ENCODE measurements around the gene SUCO.

SUCO gene

DNA sequence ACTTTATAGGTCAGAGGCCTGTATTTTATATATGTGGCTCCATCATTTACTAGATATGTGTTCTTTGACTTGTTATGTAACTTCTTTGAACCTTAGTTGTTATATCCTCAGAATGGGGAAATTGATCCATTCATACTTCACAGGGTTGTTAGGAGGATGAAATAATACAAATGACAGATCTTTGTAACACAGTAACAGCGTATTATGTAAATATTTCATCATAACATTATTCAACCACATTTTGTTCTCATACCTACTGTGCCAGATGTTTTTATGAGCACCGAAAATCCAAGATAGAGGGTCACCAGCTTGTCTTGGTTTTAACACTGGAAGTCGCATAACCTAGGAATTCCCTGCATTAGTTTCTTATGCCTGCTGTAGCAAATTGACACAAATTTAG is 3.3 kb downstream of the SUCO start:
- peaks cover 6% of the 10 kb centered on the region for H3K4me1 ChIP-seq (ENCODE audit: control insufficient read depth, insufficient read depth, low read length)
- H3K4me3 ChIP-seq (ENCODE audit: insufficient read depth, low read depth, low read length): no peak overlapping the region
- no peaks in the 10 kb centered on the region for H3K36me3 ChIP-seq (ENCODE audit: control insufficient read depth, insufficient read depth, low read length)
- WGBS, 2 experiments: 90 to 95% methylated on average over 3 of the region's 3 CpGs
- H3K27me3 ChIP-seq (ENCODE audit: control insufficient read depth, insufficient read depth, low read length, poor library complexity, severe bottlenecking): peaks cover 3% of the 10 kb centered on the region
- H3K9me3 ChIP-seq (ENCODE audit: control insufficient read depth, low read length): no peaks in the 10 kb centered on the region
- no peak overlapping the region for H3K27ac ChIP-seq (ENCODE audit: insufficient read depth, low read depth, low read length, poor library complexity, severe bottlenecking)

DNA sequence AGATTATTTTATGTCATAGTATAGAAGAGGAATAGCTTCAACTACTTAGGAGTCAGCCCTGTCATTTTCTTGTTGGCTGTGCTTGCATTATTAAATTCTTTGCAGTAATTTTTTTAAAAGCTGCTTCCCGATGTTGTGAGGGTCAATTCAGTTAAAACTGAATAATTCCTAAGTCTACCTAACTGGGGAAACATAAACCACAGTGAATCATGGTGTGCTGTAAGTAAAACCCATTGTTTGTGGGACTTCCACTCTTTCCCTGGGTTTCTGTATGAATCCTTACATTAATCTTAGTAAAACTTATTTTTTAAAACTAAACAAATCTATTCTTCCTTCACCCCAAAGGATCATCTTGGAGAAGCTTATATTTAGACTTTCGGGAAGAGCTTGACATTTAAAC is 4.4 kb downstream of the SUCO start:
- Histone ChIP-seq H3K4me1 (ENCODE audit: control insufficient read depth, insufficient read depth, low read length) (peaks cover 8% of the 10 kb centered on the region), H3K9me3 (ENCODE audit: control insufficient read depth, low read length) (no peaks in the 10 kb centered on the region), H3K27me3 (ENCODE audit: control insufficient read depth, insufficient read depth, low read length, poor library complexity, severe bottlenecking) (no peaks in the 10 kb centered on the region), H3K36me3 (ENCODE audit: control insufficient read depth, insufficient read depth, low read length) (no peaks in the 10 kb centered on the region), H3K4me3 (ENCODE audit: insufficient read depth, low read depth, low read length) (no peak overlapping the region), H3K27ac (ENCODE audit: insufficient read depth, low read depth, low read length, poor library complexity, severe bottlenecking) (no peak overlapping the region)
- WGBS, 2 experiments: 88 to 92% methylated on average over 2 of the region's 2 CpGs

DNA sequence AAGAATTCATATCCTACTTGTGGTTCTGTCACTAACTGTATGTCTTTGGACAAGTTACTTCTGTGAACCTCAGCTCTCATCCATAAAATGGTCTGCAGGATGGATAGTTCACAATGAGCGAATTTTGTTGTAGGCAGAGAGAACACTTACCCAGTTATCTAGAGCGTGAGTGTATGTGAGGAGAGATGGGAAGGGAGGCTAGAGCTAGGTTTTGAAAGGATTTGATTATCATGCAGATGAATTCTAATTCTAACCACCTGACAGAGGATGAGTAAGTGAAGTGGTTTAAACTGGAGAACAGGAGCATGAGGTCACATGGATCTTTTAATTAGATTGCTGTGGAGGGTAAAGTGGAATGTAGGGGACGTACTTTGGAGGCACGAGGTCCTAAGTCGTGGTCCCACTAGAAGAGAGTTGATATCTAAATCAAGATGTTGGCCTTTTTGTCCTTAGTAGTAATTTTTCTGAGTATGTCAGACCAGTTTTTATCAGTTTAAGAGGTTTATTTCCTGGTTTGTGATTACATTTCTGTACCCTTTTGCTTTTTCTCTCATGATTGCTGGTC is 5.0 kb downstream of the SUCO start:
- H3K9me3 ChIP-seq (ENCODE audit: control insufficient read depth, low read length): no peaks in the 10 kb centered on the region
- H3K4me3 ChIP-seq (ENCODE audit: insufficient read depth, low read depth, low read length): no peak overlapping the region
- H3K27me3 ChIP-seq (ENCODE audit: control insufficient read depth, insufficient read depth, low read length, poor library complexity, severe bottlenecking): no peaks in the 10 kb centered on the region
- H3K27ac ChIP-seq (ENCODE audit: insufficient read depth, low read depth, low read length, poor library complexity, severe bottlenecking): no peak overlapping the region
- 44% methylated on average over 5 of the region's 5 CpGs for WGBS, 2 experiments
- no peaks in the 10 kb centered on the region for H3K36me3 ChIP-seq (ENCODE audit: control insufficient read depth, insufficient read depth, low read length)
- H3K4me1 ChIP-seq (ENCODE audit: control insufficient read depth, insufficient read depth, low read length): peaks cover 12% of the 10 kb centered on the region

DNA sequence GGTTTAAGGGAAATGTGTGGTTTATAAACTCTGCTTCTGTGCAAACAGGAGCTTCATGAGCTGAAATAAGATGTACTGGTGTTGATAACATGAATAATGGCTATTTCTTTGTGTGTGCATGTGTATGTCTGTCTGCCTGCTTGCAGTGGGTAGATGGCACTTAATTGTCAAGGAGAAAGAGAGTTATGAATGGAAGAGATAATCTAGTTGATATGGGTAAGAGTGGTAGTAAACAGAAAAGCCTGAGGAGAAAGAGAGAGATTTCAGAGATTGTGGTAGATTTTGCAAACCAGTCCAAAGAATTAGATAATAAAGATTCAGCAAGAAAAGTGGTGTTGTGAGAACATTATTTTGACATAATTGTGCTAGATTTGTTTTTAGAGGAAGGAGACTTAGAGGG is 7.7 kb downstream of the SUCO start:
- Histone ChIP-seq H3K4me3 (ENCODE audit: insufficient read depth, low read depth, low read length) (no peak overlapping the region), H3K27ac (ENCODE audit: insufficient read depth, low read depth, low read length, poor library complexity, severe bottlenecking) (no peak overlapping the region), H3K36me3 (ENCODE audit: control insufficient read depth, insufficient read depth, low read length) (no peaks in the 10 kb centered on the region), H3K27me3 (ENCODE audit: control insufficient read depth, insufficient read depth, low read length, poor library complexity, severe bottlenecking) (no peaks in the 10 kb centered on the region), H3K9me3 (ENCODE audit: control insufficient read depth, low read length) (no peaks in the 10 kb centered on the region), H3K4me1 (ENCODE audit: control insufficient read depth, insufficient read depth, low read length) (peaks cover 18% of the 10 kb centered on the region)

DNA sequence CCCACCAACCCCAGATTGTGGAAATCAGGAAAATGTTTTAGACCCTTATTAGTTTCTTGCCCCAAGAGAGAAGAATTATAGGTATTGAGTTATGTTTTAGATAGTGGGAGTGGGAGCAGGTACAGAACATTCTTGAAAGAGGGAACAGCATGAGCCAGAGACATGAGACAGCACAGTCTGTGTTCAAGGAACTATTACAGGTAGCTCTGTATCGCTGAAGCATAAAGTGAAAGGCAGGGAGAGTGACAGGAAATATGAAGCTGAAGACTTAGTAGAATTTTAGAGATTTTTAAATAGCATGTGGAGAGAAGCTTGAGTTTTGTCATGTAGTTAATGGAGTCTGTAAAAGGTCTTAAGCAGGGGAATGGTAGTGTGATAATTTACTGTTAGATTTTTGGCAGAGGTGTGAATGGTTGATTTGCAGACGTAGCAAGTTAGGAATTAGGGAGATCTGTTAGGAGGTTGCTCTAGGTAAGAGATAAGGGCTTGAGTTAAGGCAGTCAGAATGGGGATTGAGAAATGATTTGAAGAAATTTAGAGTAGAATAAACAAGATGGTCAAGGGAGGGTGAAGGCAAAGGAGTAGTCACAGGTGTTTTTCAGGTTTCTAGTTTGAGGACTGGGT is 11.6 kb downstream of the SUCO start:
- H3K27ac ChIP-seq (ENCODE audit: insufficient read depth, low read depth, low read length, poor library complexity, severe bottlenecking): no peak overlapping the region
- peaks cover 20% of the 10 kb centered on the region for H3K4me1 ChIP-seq (ENCODE audit: control insufficient read depth, insufficient read depth, low read length)
- 89 to 93% methylated on average over 2 of the region's 2 CpGs for WGBS, 2 experiments
- no peaks in the 10 kb centered on the region for H3K36me3 ChIP-seq (ENCODE audit: control insufficient read depth, insufficient read depth, low read length)
- H3K4me3 ChIP-seq (ENCODE audit: insufficient read depth, low read depth, low read length): no peak overlapping the region
- H3K27me3 ChIP-seq (ENCODE audit: control insufficient read depth, insufficient read depth, low read length, poor library complexity, severe bottlenecking): no peaks in the 10 kb centered on the region
- no peaks in the 10 kb centered on the region for H3K9me3 ChIP-seq (ENCODE audit: control insufficient read depth, low read length)

DNA sequence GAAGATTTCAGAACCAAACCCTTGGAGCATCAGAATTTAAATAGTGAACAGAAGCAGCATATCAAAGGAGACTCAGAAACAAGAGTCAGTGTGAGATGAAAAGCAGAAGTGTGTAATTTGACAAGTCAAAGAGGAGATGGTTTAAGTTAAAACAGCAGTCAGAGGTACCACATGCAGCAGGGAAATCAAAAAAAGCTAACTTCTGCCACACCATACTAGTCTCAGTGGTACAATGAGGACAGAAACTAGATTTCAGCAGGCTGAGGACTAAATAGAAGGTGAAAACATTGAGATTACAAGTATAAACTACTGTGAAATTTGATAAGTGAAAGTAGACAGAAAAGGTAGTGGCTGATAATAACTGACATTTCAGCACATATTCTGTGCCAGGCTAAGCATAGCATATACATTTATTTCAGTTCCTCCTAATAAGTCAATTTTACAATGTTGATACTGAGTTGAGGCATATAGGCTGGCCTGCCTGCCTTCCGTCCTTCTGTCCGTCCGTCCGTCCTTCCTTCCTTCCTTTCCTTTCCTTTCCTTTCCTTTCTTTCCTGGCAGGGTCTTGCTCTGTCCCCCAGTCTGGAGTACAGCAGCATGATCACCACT is 12.6 kb downstream of the SUCO start:
- H3K4me1 ChIP-seq (ENCODE audit: control insufficient read depth, insufficient read depth, low read length): peaks cover 20% of the 10 kb centered on the region
- 89 to 95% methylated on average over 4 of the region's 4 CpGs for WGBS, 2 experiments
- no peaks in the 10 kb centered on the region for H3K9me3 ChIP-seq (ENCODE audit: control insufficient read depth, low read length)
- no peak overlapping the region for H3K27ac ChIP-seq (ENCODE audit: insufficient read depth, low read depth, low read length, poor library complexity, severe bottlenecking)
- H3K27me3 ChIP-seq (ENCODE audit: control insufficient read depth, insufficient read depth, low read length, poor library complexity, severe bottlenecking): no peaks in the 10 kb centered on the region
- no peak overlapping the region for H3K4me3 ChIP-seq (ENCODE audit: insufficient read depth, low read depth, low read length)
- no peaks in the 10 kb centered on the region for H3K36me3 ChIP-seq (ENCODE audit: control insufficient read depth, insufficient read depth, low read length)

DNA sequence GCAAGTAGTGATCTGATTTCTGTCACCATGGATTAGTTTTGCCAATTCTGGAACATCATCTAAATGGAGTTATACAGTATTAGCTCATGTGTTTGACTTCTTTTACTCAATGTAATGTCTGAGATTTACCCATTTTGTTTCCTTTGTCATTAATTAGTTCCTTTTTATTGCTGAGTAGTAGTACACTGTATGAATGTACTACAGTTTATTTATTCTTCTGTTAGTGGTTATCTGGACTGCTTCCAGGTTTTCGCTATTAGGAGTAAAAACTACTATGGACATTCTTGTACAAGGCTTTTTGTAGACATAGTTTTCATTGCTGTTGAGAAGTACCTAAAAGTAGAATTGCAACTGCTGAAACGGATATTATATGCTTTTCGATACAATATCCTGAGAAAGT is 14.1 kb downstream of the SUCO start:
- Histone ChIP-seq H3K4me3 (ENCODE audit: insufficient read depth, low read depth, low read length) (no peak overlapping the region), H3K9me3 (ENCODE audit: control insufficient read depth, low read length) (no peaks in the 10 kb centered on the region), H3K4me1 (ENCODE audit: control insufficient read depth, insufficient read depth, low read length) (peaks cover 20% of the 10 kb centered on the region), H3K27me3 (ENCODE audit: control insufficient read depth, insufficient read depth, low read length, poor library complexity, severe bottlenecking) (no peaks in the 10 kb centered on the region), H3K36me3 (ENCODE audit: control insufficient read depth, insufficient read depth, low read length) (no peaks in the 10 kb centered on the region), H3K27ac (ENCODE audit: insufficient read depth, low read depth, low read length, poor library complexity, severe bottlenecking) (no peak overlapping the region)
- 87 to 95% methylated on average over 3 of the region's 3 CpGs for WGBS, 2 experiments

DNA sequence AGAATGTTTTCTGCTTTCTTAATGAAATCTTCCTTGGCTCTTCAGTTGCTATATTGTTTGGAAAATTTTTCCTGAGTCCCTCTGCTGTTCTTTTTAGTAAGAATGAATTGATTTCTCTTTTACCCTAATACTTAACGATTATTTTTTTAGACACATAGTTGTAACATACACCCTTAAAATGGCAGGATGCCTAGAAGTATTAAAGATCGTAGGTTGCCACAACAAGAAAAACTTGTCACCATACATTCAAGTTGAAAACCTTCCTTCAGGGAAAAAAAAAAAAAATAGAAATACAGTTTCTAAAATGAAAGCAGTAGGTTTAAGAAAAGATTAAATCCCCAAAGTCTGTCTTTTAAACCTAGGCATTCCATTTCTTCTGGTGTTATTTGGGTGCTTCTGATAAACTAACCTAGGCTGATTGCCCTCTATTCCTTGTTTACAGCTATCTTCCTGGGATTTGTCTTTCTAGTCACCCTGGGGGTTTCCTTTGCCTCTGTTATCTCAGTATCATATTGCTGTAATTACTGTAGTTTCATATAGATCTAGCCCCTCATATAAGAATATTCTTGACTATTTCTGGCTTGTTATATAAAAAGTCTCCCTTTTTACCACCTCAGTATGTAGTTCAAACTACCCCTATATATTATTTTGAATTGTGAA is 16.8 kb downstream of the SUCO start:
- Histone ChIP-seq H3K36me3 (ENCODE audit: control insufficient read depth, insufficient read depth, low read length) (no peaks in the 10 kb centered on the region), H3K4me3 (ENCODE audit: insufficient read depth, low read depth, low read length) (no peak overlapping the region), H3K27ac (ENCODE audit: insufficient read depth, low read depth, low read length, poor library complexity, severe bottlenecking) (no peak overlapping the region), H3K27me3 (ENCODE audit: control insufficient read depth, insufficient read depth, low read length, poor library complexity, severe bottlenecking) (no peaks in the 10 kb centered on the region), H3K9me3 (ENCODE audit: control insufficient read depth, low read length) (no peaks in the 10 kb centered on the region), H3K4me1 (ENCODE audit: control insufficient read depth, insufficient read depth, low read length) (peaks cover 7% of the 10 kb centered on the region)
- WGBS, 2 experiments: 67% methylated on average over 1 of the region's 2 CpGs; no CpG with 5 or more reads in 1 of the 2 experiments

DNA sequence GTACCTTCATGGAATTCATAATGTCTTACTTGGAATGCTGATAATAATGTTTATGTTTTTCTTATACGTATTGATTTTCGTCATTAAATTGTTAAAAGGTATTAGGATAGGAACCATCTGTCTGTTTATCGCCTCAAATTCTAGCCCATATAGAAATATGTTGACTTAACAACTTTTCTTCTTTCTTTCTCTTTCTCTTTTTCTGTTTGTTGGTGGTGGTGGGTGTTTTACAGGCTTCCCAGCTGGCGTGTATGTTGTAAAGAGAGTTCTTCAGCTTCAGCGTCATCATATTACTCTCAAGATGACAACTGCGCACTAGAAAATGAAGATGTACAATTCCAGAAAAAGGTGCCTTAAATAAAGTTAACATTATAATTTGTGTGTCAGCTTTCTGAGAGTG is 18.3 kb downstream of the SUCO start:
- WGBS, 2 experiments: 98 to 100% methylated on average over 2 to 5 of the region's 6 CpGs
- Histone ChIP-seq H3K27ac (ENCODE audit: insufficient read depth, low read depth, low read length, poor library complexity, severe bottlenecking) (no peak overlapping the region), H3K9me3 (ENCODE audit: control insufficient read depth, low read length) (no peaks in the 10 kb centered on the region), H3K4me3 (ENCODE audit: insufficient read depth, low read depth, low read length) (no peak overlapping the region), H3K4me1 (ENCODE audit: control insufficient read depth, insufficient read depth, low read length) (peaks cover 7% of the 10 kb centered on the region), H3K36me3 (ENCODE audit: control insufficient read depth, insufficient read depth, low read length) (no peaks in the 10 kb centered on the region), H3K27me3 (ENCODE audit: control insufficient read depth, insufficient read depth, low read length, poor library complexity, severe bottlenecking) (no peaks in the 10 kb centered on the region)

DNA sequence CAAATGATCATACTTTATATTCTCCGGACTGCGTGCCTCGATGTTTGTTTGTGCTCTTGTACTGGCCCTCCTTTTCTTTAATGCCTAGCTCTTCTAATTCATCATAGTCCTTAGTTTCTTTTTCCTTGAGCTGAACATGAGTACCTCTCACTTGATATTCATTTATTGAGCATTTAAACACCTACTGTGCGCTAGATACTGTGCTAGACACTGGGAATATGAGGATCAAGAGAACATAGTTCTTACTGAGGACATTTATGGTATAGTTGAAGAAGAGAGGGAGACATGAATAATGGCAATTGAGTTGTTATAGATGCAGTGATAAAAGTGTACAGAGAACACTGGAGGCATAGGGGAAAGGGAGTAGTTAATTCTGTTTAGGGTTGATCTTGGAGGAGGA is 22.0 kb downstream of the SUCO start:
- 95 to 96% methylated on average over 4 of the region's 4 CpGs for WGBS, 2 experiments
- Histone ChIP-seq H3K36me3 (ENCODE audit: control insufficient read depth, insufficient read depth, low read length) (peaks cover 2% of the 10 kb centered on the region), H3K27me3 (ENCODE audit: control insufficient read depth, insufficient read depth, low read length, poor library complexity, severe bottlenecking) (no peaks in the 10 kb centered on the region), H3K4me1 (ENCODE audit: control insufficient read depth, insufficient read depth, low read length) (no peaks in the 10 kb centered on the region), H3K4me3 (ENCODE audit: insufficient read depth, low read depth, low read length) (no peak overlapping the region), H3K27ac (ENCODE audit: insufficient read depth, low read depth, low read length, poor library complexity, severe bottlenecking) (no peak overlapping the region), H3K9me3 (ENCODE audit: control insufficient read depth, low read length) (no peaks in the 10 kb centered on the region)
